ENCODE data around the gene HEATR1. TPM values are rescaled to one million over a fixed set of nuclear protein-coding genes. Genes with fewer than 3 reads are reported as not detected.

The HEATR1 gene
- total RNA-seq, 1 experiment from 2014 or later, result 43.0 TPM

GRCh38 chr1:236558846-236559245 is 45.5 kb downstream of the HEATR1 start:
- Histone ChIP-seq H3F3A (ENCODE audit: insufficient read depth, low read depth) (peaks cover 13% of the 10 kb centered on the region; the same call in 1 of the 2 replicates), H3K4me3 (no peak overlapping the region), H3K79me2 (ENCODE audit: low read depth) (no peaks in the 10 kb centered on the region), H3K27ac (no peak overlapping the region), H2AFZ (no peak overlapping the region), H3K4me2 (no peak overlapping the region), H4K20me1 (ENCODE audit: insufficient read depth) (no peaks in the 10 kb centered on the region), H3K9me3 (ENCODE audit: insufficient read depth, low read depth) (no peaks in the 10 kb centered on the region), H3K36me3 (ENCODE audit: low read depth) (peaks cover 37% of the 10 kb centered on the region), H3K27me3 (ENCODE audit: insufficient read depth, low read depth) (no peaks in the 10 kb centered on the region), H3K9me2 (ENCODE audit: insufficient read depth) (no peaks in the 10 kb centered on the region), H3K4me1 (replicated peaks; ENCODE audit: insufficient read depth) (no peaks in the 10 kb centered on the region)
- DNase-seq, result no peak
- TF ChIP-seq EZH2 (IDR thresholded peaks at IDR 0.05; ENCODE audit: low read depth) (no peak), CTCF (conservative IDR thresholded peaks at IDR 0.05) (no peak)
- ChIA-PET CTCF (no interaction called here), POLR2A (ENCODE audit: unreplicated experiment) (no interaction called here)
- intact Hi-C loops (cut with micrococcal nuclease; ENCODE audit: unreplicated experiment), result no loop called here
- BruUV-seq (replicated peaks), result no TSS peak

- Histone ChIP-seq H3K36me3 (ENCODE audit: low read depth) (peaks cover 42% of the 10 kb centered on the region), H3K4me3 (no peak overlapping the region), H3K27ac (no peak overlapping the region), H3K4me1 (replicated peaks; ENCODE audit: insufficient read depth) (no peaks in the 10 kb centered on the region), H3K79me2 (ENCODE audit: low read depth) (no peaks in the 10 kb centered on the region), H3K4me2 (no peak overlapping the region), H3K9me3 (ENCODE audit: insufficient read depth, low read depth) (no peaks in the 10 kb centered on the region), H2AFZ (no peak overlapping the region), H3F3A (ENCODE audit: insufficient read depth, low read depth) (peaks cover 20% of the 10 kb centered on the region; the same call in 1 of the 2 replicates), H3K27me3 (ENCODE audit: insufficient read depth, low read depth) (no peaks in the 10 kb centered on the region), H3K9me2 (ENCODE audit: insufficient read depth) (no peaks in the 10 kb centered on the region), H4K20me1 (ENCODE audit: insufficient read depth) (0 out of 2 replicates have a peak, but pooled peaks cover under 1% of the 10 kb centered on the region)
- BruUV-seq (replicated peaks), result no TSS peak
- ChIA-PET POLR2A (ENCODE audit: unreplicated experiment) (no interaction called here), CTCF (no interaction called here)
- DNase-seq, result no peak
- TF ChIP-seq CTCF (conservative IDR thresholded peaks at IDR 0.05) (no peak), EZH2 (IDR thresholded peaks at IDR 0.05; ENCODE audit: low read depth) (no peak)
- intact Hi-C loops (cut with micrococcal nuclease; ENCODE audit: unreplicated experiment), result no loop called here
Observed at GRCh38 chr1:236558081-236558480, 46.2 kb downstream of the HEATR1 start.

- 0 out of 2 replicates have a peak, but pooled peaks cover 10% of the 10 kb centered on the region for H4K20me1 ChIP-seq (ENCODE audit: insufficient read depth)
- H3K79me2 ChIP-seq (ENCODE audit: low read depth), result no peaks in the 10 kb centered on the region
- H3K9me3 ChIP-seq (ENCODE audit: insufficient read depth, low read depth), result no peaks in the 10 kb centered on the region
- H3K4me2 ChIP-seq, result no peak overlapping the region
- peaks cover 24% of the 10 kb centered on the region for H3F3A ChIP-seq (ENCODE audit: insufficient read depth, low read depth)
- TF ChIP-seq EZH2 (IDR thresholded peaks at IDR 0.05; ENCODE audit: low read depth), result no peak
- H3K27ac ChIP-seq, result no peak overlapping the region
- intact Hi-C loops (cut with micrococcal nuclease; ENCODE audit: unreplicated experiment), result no loop called here
- H3K27me3 ChIP-seq (ENCODE audit: insufficient read depth, low read depth), result no peaks in the 10 kb centered on the region
- DNase-seq, result no peak
- POLR2A ChIA-PET (ENCODE audit: unreplicated experiment), result no interaction called here
- H2AFZ ChIP-seq, result no peak overlapping the region
- CTCF ChIA-PET, result no interaction called here
- H3K9me2 ChIP-seq (ENCODE audit: insufficient read depth), result no peaks in the 10 kb centered on the region
- H3K4me1 ChIP-seq (replicated peaks; ENCODE audit: insufficient read depth), result no peaks in the 10 kb centered on the region
- H3K36me3 ChIP-seq (ENCODE audit: low read depth), result peaks cover 54% of the 10 kb centered on the region
- H3K4me3 ChIP-seq, result no peak overlapping the region
- no TSS peak for BruUV-seq (replicated peaks)
Observed at GRCh38 chr1:236556606-236557005, 47.7 kb downstream of the HEATR1 start.

GRCh38 chr1:236553370-236553769 is 50.9 kb downstream of the HEATR1 start:
- Histone ChIP-seq H3K27me3 (ENCODE audit: insufficient read depth, low read depth) (no peaks in the 10 kb centered on the region), H3K9me2 (ENCODE audit: insufficient read depth) (no peaks in the 10 kb centered on the region), H2AFZ (no peak overlapping the region), H3K4me3 (no peak overlapping the region), H3K9me3 (ENCODE audit: insufficient read depth, low read depth) (no peaks in the 10 kb centered on the region), H3K36me3 (ENCODE audit: low read depth) (peaks cover 55% of the 10 kb centered on the region), H3K79me2 (ENCODE audit: low read depth) (no peaks in the 10 kb centered on the region), H3F3A (ENCODE audit: insufficient read depth, low read depth) (peaks cover 39% of the 10 kb centered on the region), H3K27ac (no peak overlapping the region), H4K20me1 (ENCODE audit: insufficient read depth) (0 out of 2 replicates have a peak, but pooled peaks cover 10% of the 10 kb centered on the region), H3K4me2 (no peak overlapping the region), H3K4me1 (replicated peaks; ENCODE audit: insufficient read depth) (no peaks in the 10 kb centered on the region)
- intact Hi-C loops (cut with micrococcal nuclease; ENCODE audit: unreplicated experiment), result no loop called here
- POLR2A ChIA-PET (ENCODE audit: unreplicated experiment), result interaction anchor here (0.5 kb wide), 1 partner anchor 785 kb away, joined by 3 read pairs; no protein-coding TSS in a partner anchor
- no peak for TF ChIP-seq EZH2 (IDR thresholded peaks at IDR 0.05; ENCODE audit: low read depth)
- no peak for TF ChIP-seq CTCF (conservative IDR thresholded peaks at IDR 0.05)
- DNase-seq, result no peak
- no TSS peak for BruUV-seq (replicated peaks)
- CTCF ChIA-PET, result no interaction called here
